SH-SY5Y (cell line): Measurements from ENCODE around the gene BRSK2.

Experiments
- GATA2 ChIP-seq: IDR thresholded peaks from 2 replicates; pipeline ENCODE4 v1.6.1; 2011; ENCODE audit warnings: mild to moderate bottlenecking, low read depth, low read length
- GATA3 ChIP-seq: IDR thresholded peaks from 2 replicates; pipeline ENCODE4 v1.6.1; 2011; ENCODE audit warnings: low read depth, mild to moderate bottlenecking, low read length, moderate library complexity

DNA sequence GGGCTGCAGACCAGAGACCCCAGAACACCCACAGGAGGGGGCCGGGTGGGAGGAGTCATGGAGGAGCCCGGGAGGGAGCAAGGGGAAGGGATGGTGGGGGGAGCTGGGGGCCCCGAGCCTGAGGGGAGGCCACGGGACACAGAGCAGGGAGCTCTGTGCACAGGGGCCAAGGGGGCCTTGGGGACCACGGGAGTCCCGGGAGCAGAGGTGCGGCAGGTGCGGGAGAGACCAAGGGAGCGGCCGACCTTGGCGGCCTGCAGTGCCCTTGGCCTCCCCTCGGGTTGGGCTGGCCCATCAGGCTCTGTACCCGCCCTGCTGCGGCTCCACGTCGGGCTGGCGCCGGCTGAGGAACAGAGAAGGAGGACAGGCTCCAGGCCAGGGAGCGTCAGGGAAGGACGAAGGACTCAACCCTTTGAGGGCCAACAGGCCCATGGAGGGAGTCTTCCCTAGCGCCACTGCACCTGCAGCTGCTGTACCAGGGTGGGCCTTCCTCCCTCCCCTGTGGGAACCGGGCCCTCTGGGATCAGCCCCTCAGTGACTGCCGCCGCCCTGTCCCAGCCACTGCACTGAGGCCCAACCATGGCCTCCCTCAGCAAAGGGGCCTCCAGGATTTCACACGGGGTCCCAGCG lies 17.8 kb upstream of the BRSK2 start:
- TF ChIP-seq GATA2 (no peak), GATA3 (no peak)
